ENCODE results near the gene PMM1.

Gene PMM1

GRCh38 chr22:41544671-41545476, 44.8 kb downstream of the PMM1 start:
- Mint-ChIP-seq H3K4me3 (peak overlapping the region; percentile 92), H3K27ac (peak overlapping the region; percentile 82)

GRCh38 chr22:41543854-41544670, 45.6 kb downstream of the PMM1 start, which contains the start of gene POLR3H:
TSS of gene POLR3H (minus strand) at chr22:41544470. CDS start at chr22:41544101, 369 bp downstream.
- no peaks in the 10 kb centered on the region for H3K9me3 Mint-ChIP-seq

More at GRCh38 chr22:41544671-41545476, 44.8 kb downstream of the PMM1 start:
- DNase-seq (ENCODE audit: low spot score) = no peak
- Mint-ChIP-seq H3K36me3 (ENCODE audit: low read depth) (peaks cover 2% of the 10 kb centered on the region), H3K27me3 (ENCODE audit: low read depth) (peaks cover 2% of the 10 kb centered on the region), H3K9me3 (no peaks in the 10 kb centered on the region), H3K4me1 (ENCODE audit: low read depth) (peaks cover 24% of the 10 kb centered on the region)

GRCh38 chr22:41542224-41542623, 47.4 kb downstream of the PMM1 start:
- DNase-seq (ENCODE audit: low spot score) = no peak
- Mint-ChIP-seq H3K36me3 (ENCODE audit: low read depth) (peaks cover 8% of the 10 kb centered on the region), H3K4me1 (ENCODE audit: low read depth) (peaks cover 24% of the 10 kb centered on the region), H3K4me3 (peak overlapping the region; percentile 92), H3K27ac (peak overlapping the region; percentile 85), H3K27me3 (ENCODE audit: low read depth) (peaks cover 2% of the 10 kb centered on the region), H3K9me3 (no peaks in the 10 kb centered on the region)

More at GRCh38 chr22:41543854-41544670, 45.6 kb downstream of the PMM1 start, which contains the start of gene POLR3H:
- peak; percentile 96 for DNase-seq (ENCODE audit: low spot score)
- peaks cover 8% of the 10 kb centered on the region for H3K36me3 Mint-ChIP-seq (ENCODE audit: low read depth)
- peaks cover 2% of the 10 kb centered on the region for H3K27me3 Mint-ChIP-seq (ENCODE audit: low read depth)
- H3K4me3 Mint-ChIP-seq = peak within 1 kb of the TSS; percentile 92
- H3K27ac Mint-ChIP-seq = peak within 1 kb of the TSS; percentile 82
- H3K4me1 Mint-ChIP-seq (ENCODE audit: low read depth) = peaks cover 24% of the 10 kb centered on the region

- Mint-ChIP-seq H3K36me3 (ENCODE audit: low read depth) (peaks cover 8% of the 10 kb centered on the region), H3K27ac (no peak overlapping the region), H3K9me3 (no peaks in the 10 kb centered on the region), H3K4me1 (ENCODE audit: low read depth) (peaks cover 24% of the 10 kb centered on the region), H3K27me3 (ENCODE audit: low read depth) (peaks cover 2% of the 10 kb centered on the region), H3K4me3 (peak overlapping the region; percentile 1)
- no peak for DNase-seq (ENCODE audit: low spot score)
These were observed 48.2 kb downstream of the PMM1 start for GRCh38 chr22:41541484-41541883.

GRCh38 chr22:41540365-41540764, 49.3 kb downstream of the PMM1 start:
- no peak overlapping the region for H3K4me3 Mint-ChIP-seq
- no peak for DNase-seq (ENCODE audit: low spot score)
- H3K36me3 Mint-ChIP-seq (ENCODE audit: low read depth) = peaks cover 8% of the 10 kb centered on the region
- H3K9me3 Mint-ChIP-seq = no peaks in the 10 kb centered on the region
- H3K27ac Mint-ChIP-seq = no peak overlapping the region
- H3K27me3 Mint-ChIP-seq (ENCODE audit: low read depth) = peaks cover 2% of the 10 kb centered on the region
- peaks cover 24% of the 10 kb centered on the region for H3K4me1 Mint-ChIP-seq (ENCODE audit: low read depth)

GRCh38 chr22:41540006-41540315, 49.7 kb downstream of the PMM1 start:
- Mint-ChIP-seq H3K36me3 (ENCODE audit: low read depth) (peaks cover 8% of the 10 kb centered on the region), H3K27me3 (ENCODE audit: low read depth) (peaks cover 2% of the 10 kb centered on the region)

GRCh38 chr22:41539146-41540005, 50.3 kb downstream of the PMM1 start:
- peaks cover 8% of the 10 kb centered on the region for H3K36me3 Mint-ChIP-seq (ENCODE audit: low read depth)
- no peak for DNase-seq (ENCODE audit: low spot score)
- H3K27me3 Mint-ChIP-seq (ENCODE audit: low read depth) = no peaks in the 10 kb centered on the region
- H3K27ac Mint-ChIP-seq = no peak overlapping the region
- H3K4me3 Mint-ChIP-seq = no peak overlapping the region
- peaks cover 17% of the 10 kb centered on the region for H3K4me1 Mint-ChIP-seq (ENCODE audit: low read depth)
- H3K9me3 Mint-ChIP-seq = no peaks in the 10 kb centered on the region

More at GRCh38 chr22:41540006-41540315, 49.7 kb downstream of the PMM1 start:
- H3K27ac Mint-ChIP-seq = no peak overlapping the region
- H3K9me3 Mint-ChIP-seq = no peaks in the 10 kb centered on the region
- no peak for DNase-seq (ENCODE audit: low spot score)
- peaks cover 22% of the 10 kb centered on the region for H3K4me1 Mint-ChIP-seq (ENCODE audit: low read depth)
- H3K4me3 Mint-ChIP-seq = no peak overlapping the region

- H3K36me3 Mint-ChIP-seq (ENCODE audit: low read depth) = peaks cover 8% of the 10 kb centered on the region
- no peak for DNase-seq (ENCODE audit: low spot score)
- peaks cover 17% of the 10 kb centered on the region for H3K4me1 Mint-ChIP-seq (ENCODE audit: low read depth)
- no peak overlapping the region for H3K4me3 Mint-ChIP-seq
- H3K9me3 Mint-ChIP-seq = no peaks in the 10 kb centered on the region
- no peaks in the 10 kb centered on the region for H3K27me3 Mint-ChIP-seq (ENCODE audit: low read depth)
- H3K27ac Mint-ChIP-seq = no peak overlapping the region
These were observed 51.1 kb downstream of the PMM1 start for GRCh38 chr22:41538583-41538982.

GRCh38 chr22:41537203-41537602, 52.4 kb downstream of the PMM1 start:
- no peak for DNase-seq (ENCODE audit: low spot score)
- Mint-ChIP-seq H3K4me3 (no peak overlapping the region), H3K4me1 (ENCODE audit: low read depth) (peaks cover 7% of the 10 kb centered on the region), H3K27me3 (ENCODE audit: low read depth) (no peaks in the 10 kb centered on the region), H3K36me3 (ENCODE audit: low read depth) (peaks cover 11% of the 10 kb centered on the region), H3K9me3 (no peaks in the 10 kb centered on the region), H3K27ac (no peak overlapping the region)

- DNase-seq (ENCODE audit: low spot score) = no peak
- Mint-ChIP-seq H3K4me1 (ENCODE audit: low read depth) (no peaks in the 10 kb centered on the region), H3K27me3 (ENCODE audit: low read depth) (no peaks in the 10 kb centered on the region), H3K27ac (no peak overlapping the region), H3K36me3 (ENCODE audit: low read depth) (peaks cover 11% of the 10 kb centered on the region), H3K4me3 (no peak overlapping the region), H3K9me3 (no peaks in the 10 kb centered on the region)
These were observed 54.4 kb downstream of the PMM1 start for GRCh38 chr22:41535244-41535643.

- H3K27me3 Mint-ChIP-seq (ENCODE audit: low read depth) = no peaks in the 10 kb centered on the region
- H3K27ac Mint-ChIP-seq = no peak overlapping the region
- H3K36me3 Mint-ChIP-seq (ENCODE audit: low read depth) = peaks cover 5% of the 10 kb centered on the region
- H3K9me3 Mint-ChIP-seq = no peaks in the 10 kb centered on the region
- no peak for DNase-seq (ENCODE audit: low spot score)
- no peaks in the 10 kb centered on the region for H3K4me1 Mint-ChIP-seq (ENCODE audit: low read depth)
- H3K4me3 Mint-ChIP-seq = no peak overlapping the region
These were observed 55.4 kb downstream of the PMM1 start for GRCh38 chr22:41534219-41534618.

- no peaks in the 10 kb centered on the region for H3K27me3 Mint-ChIP-seq (ENCODE audit: low read depth)
- no peak overlapping the region for H3K4me3 Mint-ChIP-seq
- H3K27ac Mint-ChIP-seq = no peak overlapping the region
- H3K9me3 Mint-ChIP-seq = no peaks in the 10 kb centered on the region
- peaks cover 12% of the 10 kb centered on the region for H3K36me3 Mint-ChIP-seq (ENCODE audit: low read depth)
- H3K4me1 Mint-ChIP-seq (ENCODE audit: low read depth) = no peaks in the 10 kb centered on the region
- peak; percentile 56 for DNase-seq (ENCODE audit: low spot score)
These were observed 56.5 kb downstream of the PMM1 start for GRCh38 chr22:41532908-41533825.
